Measurements from ENCODE around the gene ALDH1B1.

- TF ChIP-seq, protein P1, sequence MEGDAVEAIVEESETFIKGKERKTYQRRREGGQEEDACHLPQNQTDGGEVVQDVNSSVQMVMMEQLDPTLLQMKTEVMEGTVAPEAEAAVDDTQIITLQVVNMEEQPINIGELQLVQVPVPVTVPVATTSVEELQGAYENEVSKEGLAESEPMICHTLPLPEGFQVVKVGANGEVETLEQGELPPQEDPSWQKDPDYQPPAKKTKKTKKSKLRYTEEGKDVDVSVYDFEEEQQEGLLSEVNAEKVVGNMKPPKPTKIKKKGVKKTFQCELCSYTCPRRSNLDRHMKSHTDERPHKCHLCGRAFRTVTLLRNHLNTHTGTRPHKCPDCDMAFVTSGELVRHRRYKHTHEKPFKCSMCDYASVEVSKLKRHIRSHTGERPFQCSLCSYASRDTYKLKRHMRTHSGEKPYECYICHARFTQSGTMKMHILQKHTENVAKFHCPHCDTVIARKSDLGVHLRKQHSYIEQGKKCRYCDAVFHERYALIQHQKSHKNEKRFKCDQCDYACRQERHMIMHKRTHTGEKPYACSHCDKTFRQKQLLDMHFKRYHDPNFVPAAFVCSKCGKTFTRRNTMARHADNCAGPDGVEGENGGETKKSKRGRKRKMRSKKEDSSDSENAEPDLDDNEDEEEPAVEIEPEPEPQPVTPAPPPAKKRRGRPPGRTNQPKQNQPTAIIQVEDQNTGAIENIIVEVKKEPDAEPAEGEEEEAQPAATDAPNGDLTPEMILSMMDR (IDR thresholded peaks at IDR 0.05), result no peak
- TF ChIP-seq EP300 (IDR thresholded peaks at IDR 0.05), result no peak
These were observed 33.2 kb upstream of the ALDH1B1 start for GRCh38 chr9:38359297-38359653.

Measured in tibial nerve (tissue), 4 donors.